Chondrocyte (in vitro differentiated cells): ENCODE results near the gene SPATA20. TPM values are rescaled to one million over a fixed set of nuclear protein-coding genes. Genes with fewer than 3 reads are reported as not detected.

Experiments used
- DNase-seq: peaks from one replicate; pipeline ENCODE4 v3.0.0; 2021; ENCODE audit warnings: mixed read lengths, low spot score
- H3K27ac Mint-ChIP-seq: one replicate; pipeline ENCODE4 v1.8.0; 2021; ENCODE audit warnings: mild to moderate bottlenecking, moderate library complexity, mixed read lengths; ENCODE audit not compliant: unreplicated experiment
- H3K27me3 Mint-ChIP-seq: 2 replicates; pipeline ENCODE4 v1.8.0; 2021; ENCODE audit warnings: low read depth, mixed read lengths
- H3K36me3 Mint-ChIP-seq: 2 replicates; pipeline ENCODE4 v1.8.0; 2021; ENCODE audit warnings: low read depth, mixed read lengths
- H3K4me1 Mint-ChIP-seq: 2 replicates; pipeline ENCODE4 v1.8.0; 2021; ENCODE audit warnings: low read depth, mild to moderate bottlenecking, mixed read lengths
- H3K4me3 Mint-ChIP-seq: one replicate; pipeline ENCODE4 v1.8.0; 2021; ENCODE audit warnings: mild to moderate bottlenecking, moderate library complexity, mixed read lengths; ENCODE audit not compliant: unreplicated experiment
- H3K9me3 Mint-ChIP-seq: 2 replicates; pipeline ENCODE4 v1.8.0; 2021; ENCODE audit warnings: low read depth, mixed read lengths
- total RNA-seq: library from RNA; stranded (reverse); gene quantifications from 3 replicates; pipeline ENCODE4 v1.2.1, GENCODE V29; 2021
- TF ChIP-seq, protein P1 (sequence below): fragments of 200-600 bp; sonication (generic); IDR thresholded peaks from 2 replicates; pipeline ENCODE4 v1.5.0; 2021; ENCODE audit warnings: antibody characterized with exemption, mild to moderate bottlenecking, moderate library complexity

The SPATA20 gene
- total RNA-seq, 1 donor from 2014 or later: 51.8 TPM

DNA sequence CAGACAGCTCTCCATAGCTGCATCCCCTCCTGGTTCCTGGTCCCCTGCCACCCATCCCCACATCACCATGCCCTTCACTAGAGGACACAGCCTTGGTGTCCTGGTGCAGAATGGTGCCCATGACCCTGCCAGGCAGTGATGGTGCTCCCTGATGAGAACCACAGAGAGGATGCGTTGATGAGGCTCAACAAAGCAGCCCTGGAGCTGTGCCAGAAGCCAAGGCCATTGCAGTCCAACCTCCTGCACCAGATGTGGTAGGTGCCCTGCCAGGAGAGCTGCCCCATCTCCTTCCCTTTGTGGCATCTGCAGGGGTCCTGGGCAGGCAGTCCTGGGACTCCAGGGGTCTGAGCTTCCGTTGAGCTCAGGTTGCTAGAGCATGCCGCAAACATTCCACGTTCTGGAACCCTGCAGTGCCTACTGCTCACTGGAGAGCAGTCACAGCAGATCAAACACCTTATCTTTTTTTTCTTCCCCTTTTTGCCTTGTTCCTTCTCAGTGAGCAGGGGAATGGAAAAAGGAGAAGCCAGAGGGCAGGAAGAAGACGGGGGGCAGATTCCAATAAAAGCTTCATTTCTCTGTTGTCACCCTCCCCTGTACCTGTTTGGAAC is 19.7 kb upstream of the SPATA20 start:
- Mint-ChIP-seq H3K4me1 (no peaks in the 10 kb centered on the region), H3K27ac (no peak overlapping the region), H3K4me3 (no peak overlapping the region)

DNA sequence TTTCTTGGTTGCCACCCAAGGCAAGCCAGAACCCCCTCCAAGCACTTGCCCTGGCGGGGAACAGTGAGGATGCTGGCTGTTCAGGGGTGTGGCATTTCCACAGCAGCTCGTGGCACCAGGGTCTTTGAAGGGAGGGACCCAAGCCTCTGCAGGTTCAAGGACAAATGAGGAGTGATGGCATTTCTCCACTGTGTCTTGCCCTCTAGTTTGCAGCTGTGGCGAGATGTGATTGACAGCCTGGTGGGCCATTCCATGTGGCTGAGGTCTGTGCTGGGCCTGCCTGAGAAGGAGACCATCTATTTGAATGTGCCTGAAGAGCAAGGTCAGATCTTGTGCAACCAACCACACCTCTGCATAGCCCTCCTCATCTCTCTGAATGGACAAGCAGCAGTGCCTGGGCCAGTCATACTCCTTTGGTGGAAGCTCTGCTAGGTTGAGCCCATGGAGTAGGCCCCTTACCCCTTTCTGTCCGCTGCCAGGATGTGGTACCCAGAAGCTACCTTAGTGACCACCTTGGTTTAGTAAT is 19.0 kb upstream of the SPATA20 start:
- Mint-ChIP-seq H3K27me3 (peaks cover 26% of the 10 kb centered on the region), H3K4me1 (no peaks in the 10 kb centered on the region), H3K27ac (no peak overlapping the region), H3K4me3 (no peak overlapping the region), H3K36me3 (no peaks in the 10 kb centered on the region), H3K9me3 (no peaks in the 10 kb centered on the region)
- TF ChIP-seq, protein P1, sequence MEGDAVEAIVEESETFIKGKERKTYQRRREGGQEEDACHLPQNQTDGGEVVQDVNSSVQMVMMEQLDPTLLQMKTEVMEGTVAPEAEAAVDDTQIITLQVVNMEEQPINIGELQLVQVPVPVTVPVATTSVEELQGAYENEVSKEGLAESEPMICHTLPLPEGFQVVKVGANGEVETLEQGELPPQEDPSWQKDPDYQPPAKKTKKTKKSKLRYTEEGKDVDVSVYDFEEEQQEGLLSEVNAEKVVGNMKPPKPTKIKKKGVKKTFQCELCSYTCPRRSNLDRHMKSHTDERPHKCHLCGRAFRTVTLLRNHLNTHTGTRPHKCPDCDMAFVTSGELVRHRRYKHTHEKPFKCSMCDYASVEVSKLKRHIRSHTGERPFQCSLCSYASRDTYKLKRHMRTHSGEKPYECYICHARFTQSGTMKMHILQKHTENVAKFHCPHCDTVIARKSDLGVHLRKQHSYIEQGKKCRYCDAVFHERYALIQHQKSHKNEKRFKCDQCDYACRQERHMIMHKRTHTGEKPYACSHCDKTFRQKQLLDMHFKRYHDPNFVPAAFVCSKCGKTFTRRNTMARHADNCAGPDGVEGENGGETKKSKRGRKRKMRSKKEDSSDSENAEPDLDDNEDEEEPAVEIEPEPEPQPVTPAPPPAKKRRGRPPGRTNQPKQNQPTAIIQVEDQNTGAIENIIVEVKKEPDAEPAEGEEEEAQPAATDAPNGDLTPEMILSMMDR: no peak
- DNase-seq: no peak

More for the DNA sequence above, 19.7 kb upstream of the SPATA20 start:
- Mint-ChIP-seq H3K27me3 (peaks cover 25% of the 10 kb centered on the region), H3K36me3 (no peaks in the 10 kb centered on the region), H3K9me3 (no peaks in the 10 kb centered on the region)
- DNase-seq: no peak
- TF ChIP-seq, protein P1: no peak

DNA sequence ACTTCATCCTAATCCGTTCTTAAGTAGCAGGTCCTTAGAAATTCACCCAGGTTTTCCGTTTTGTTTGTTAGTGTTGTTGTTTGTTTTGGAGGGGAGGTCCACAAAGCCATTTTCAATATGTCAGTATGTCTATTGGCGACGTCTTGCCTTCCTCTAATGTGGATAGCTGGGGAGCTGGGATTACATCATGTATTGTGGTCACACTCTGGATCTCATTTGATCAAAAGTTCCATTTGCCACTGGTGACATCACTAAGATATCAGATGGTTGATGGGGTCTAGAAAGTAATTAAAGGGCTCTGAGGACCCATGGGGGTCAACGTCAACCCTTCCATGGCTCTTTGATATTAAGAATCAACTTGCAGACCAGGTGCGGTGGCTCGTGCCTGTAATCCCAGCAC is 17.1 kb upstream of the SPATA20 start:
- TF ChIP-seq, protein P1: no peak
- Mint-ChIP-seq H3K27ac (no peak overlapping the region), H3K4me3 (no peak overlapping the region), H3K9me3 (no peaks in the 10 kb centered on the region), H3K4me1 (peaks cover 14% of the 10 kb centered on the region), H3K27me3 (peaks cover 34% of the 10 kb centered on the region), H3K36me3 (no peaks in the 10 kb centered on the region)
- DNase-seq: no peak

DNA sequence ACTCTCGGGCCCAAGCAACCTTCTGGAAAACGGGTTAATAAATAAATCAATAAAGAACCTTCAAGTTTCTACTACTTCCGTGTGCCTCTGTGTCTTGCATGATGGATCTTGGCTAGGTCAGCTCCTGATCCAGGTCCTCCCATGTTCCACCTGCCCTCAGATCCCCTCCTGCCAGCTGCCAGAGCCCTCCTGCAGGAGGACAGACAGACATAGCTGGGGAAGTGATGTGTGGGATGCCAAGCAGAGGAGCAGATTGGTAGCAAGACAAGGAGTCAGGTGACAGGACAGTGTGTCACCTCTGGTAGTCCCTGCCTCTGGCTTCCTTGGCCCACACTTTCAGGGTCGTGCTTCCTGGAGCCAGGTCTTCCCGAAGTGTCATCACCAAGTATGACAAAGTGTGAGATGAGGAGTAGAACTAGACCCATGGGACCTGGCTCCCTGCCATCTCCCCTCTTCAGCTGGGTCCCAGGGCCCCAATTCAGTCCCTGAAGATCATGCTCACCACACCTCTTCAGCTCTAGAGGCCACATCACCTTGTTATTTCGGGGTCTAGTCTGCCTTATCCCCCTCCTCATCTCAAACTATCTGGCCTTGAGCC is 15.4 kb upstream of the SPATA20 start:
- peaks cover 14% of the 10 kb centered on the region for H3K4me1 Mint-ChIP-seq
- H3K27me3 Mint-ChIP-seq: peaks cover 34% of the 10 kb centered on the region

DNA sequence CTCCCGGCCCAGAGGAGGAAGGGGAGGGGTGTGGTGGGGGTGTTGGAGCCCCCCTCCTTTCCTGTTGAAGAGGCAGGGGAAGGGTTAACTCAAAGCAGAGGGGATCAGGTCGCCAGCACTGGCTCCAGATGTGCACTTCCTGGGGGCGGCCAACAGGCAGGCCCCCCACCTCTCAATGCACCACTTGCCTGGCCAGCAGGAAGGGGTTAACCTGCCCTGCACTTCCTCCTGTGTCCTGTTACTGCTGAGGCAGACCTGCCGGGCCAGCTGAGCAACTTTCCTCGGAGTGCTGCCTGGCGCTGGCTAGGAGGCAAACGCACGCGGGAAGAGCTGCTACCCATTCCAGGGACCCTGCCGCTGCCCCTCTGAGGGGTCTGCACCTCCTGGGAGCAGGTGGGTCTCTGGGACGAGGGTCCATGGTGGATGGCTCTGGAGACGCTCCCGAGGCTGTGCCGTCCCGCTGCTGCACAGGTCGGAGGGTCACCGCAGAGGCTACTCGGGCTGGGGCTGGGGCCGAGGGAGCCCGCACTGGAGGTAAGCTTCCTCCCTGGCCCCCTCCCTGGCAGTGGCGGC is 14.4 kb upstream of the SPATA20 start, which contains the start of gene EPN3:
EPN3 (plus strand) TSS at position 284 of the 573 bp plus-strand sequence. CDS start 3,822 bp downstream, outside the sequence.
- Mint-ChIP-seq H3K4me3 (no peak within 1 kb of the TSS), H3K36me3 (no peaks in the 10 kb centered on the region), H3K27me3 (peaks cover 34% of the 10 kb centered on the region), H3K9me3 (no peaks in the 10 kb centered on the region), H3K4me1 (peaks cover 14% of the 10 kb centered on the region), H3K27ac (no peak within 1 kb of the TSS)
- DNase-seq: no peak
- TF ChIP-seq, protein P1: no peak

More for the DNA sequence above, 15.4 kb upstream of the SPATA20 start:
- H3K36me3 Mint-ChIP-seq: no peaks in the 10 kb centered on the region
- no peak overlapping the region for H3K4me3 Mint-ChIP-seq
- TF ChIP-seq, protein P1: no peak
- DNase-seq: no peak
- no peak overlapping the region for H3K27ac Mint-ChIP-seq
- H3K9me3 Mint-ChIP-seq: no peaks in the 10 kb centered on the region
